ENCODE measurements around the gene GPATCH1. TPM values are rescaled to one million over a fixed set of nuclear protein-coding genes. Genes with fewer than 3 reads are reported as not detected.

Gene GPATCH1

Small RNA genes within 50 kb of the gene (small RNA-seq; reads per million reads assigned to genes)
- gene AC008521.1 (ENCODE audit: insufficient read depth) (not detected), gene AC008521.2 (ENCODE audit: insufficient read depth) (not detected)
